ENCODE data around the gene SPECC1.
"Not testable (repeated sequence)": the region's sequence is repeated elsewhere in the genome, so short reads cannot be mapped to it uniquely, and the experiment has no call there.

Gene SPECC1

GRCh38 chr17:20226814-20227482 lies 217.8 kb downstream of the SPECC1 start:
- no peaks in the 10 kb centered on the region for H3K36me3 ChIP-seq
- TF ChIP-seq, protein P1, sequence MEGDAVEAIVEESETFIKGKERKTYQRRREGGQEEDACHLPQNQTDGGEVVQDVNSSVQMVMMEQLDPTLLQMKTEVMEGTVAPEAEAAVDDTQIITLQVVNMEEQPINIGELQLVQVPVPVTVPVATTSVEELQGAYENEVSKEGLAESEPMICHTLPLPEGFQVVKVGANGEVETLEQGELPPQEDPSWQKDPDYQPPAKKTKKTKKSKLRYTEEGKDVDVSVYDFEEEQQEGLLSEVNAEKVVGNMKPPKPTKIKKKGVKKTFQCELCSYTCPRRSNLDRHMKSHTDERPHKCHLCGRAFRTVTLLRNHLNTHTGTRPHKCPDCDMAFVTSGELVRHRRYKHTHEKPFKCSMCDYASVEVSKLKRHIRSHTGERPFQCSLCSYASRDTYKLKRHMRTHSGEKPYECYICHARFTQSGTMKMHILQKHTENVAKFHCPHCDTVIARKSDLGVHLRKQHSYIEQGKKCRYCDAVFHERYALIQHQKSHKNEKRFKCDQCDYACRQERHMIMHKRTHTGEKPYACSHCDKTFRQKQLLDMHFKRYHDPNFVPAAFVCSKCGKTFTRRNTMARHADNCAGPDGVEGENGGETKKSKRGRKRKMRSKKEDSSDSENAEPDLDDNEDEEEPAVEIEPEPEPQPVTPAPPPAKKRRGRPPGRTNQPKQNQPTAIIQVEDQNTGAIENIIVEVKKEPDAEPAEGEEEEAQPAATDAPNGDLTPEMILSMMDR (IDR thresholded peaks at IDR 0.05; ENCODE audit: low read depth, low read length) = peak; percentile 59
- H3K9me3 ChIP-seq = no peaks in the 10 kb centered on the region
- DNase-seq = peak; percentile 56
- no peaks in the 10 kb centered on the region for H3K27me3 ChIP-seq
- no peaks in the 10 kb centered on the region for H3K4me1 ChIP-seq
- H3K4me3 ChIP-seq (ENCODE audit: low read depth, low read length) = no peak overlapping the region

DNA sequence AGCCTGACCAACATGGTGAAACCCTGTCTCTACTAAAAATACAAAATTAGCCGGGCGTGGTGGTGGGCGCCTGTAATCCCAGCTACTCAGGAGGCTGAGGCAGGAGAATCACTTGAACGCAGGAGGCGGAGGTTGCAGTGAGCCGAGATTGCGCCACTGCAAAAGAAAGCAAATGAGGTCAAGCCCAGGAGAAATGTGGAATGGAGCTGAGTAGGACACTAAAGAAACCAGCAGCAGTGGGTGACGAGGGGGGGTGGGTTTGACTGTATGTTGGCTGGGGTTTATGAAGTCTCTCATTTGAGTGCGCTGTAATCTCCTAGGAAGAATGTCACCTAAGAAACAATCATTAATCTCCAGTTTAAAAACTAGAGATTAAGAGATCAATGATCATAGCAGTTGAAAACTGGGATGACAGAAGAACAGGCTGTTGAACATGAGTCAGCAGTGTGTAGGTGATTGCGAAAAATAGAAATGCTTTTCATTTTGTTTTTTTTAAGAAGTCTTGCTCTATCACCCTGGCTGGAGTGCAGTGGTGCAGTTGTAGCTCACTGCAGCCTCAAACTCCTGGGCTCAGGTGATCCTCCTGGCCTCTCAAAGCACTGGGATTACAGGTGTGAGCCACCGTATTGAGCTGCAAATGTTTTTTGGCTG lies 218.7 kb downstream of the SPECC1 start:
- not testable (repeated sequence) for H3K27me3 ChIP-seq; DNase-seq; H3K36me3 ChIP-seq; H3K4me1 ChIP-seq; H3K9me3 ChIP-seq; H3K4me3 ChIP-seq (ENCODE audit: low read depth, low read length)

DNA sequence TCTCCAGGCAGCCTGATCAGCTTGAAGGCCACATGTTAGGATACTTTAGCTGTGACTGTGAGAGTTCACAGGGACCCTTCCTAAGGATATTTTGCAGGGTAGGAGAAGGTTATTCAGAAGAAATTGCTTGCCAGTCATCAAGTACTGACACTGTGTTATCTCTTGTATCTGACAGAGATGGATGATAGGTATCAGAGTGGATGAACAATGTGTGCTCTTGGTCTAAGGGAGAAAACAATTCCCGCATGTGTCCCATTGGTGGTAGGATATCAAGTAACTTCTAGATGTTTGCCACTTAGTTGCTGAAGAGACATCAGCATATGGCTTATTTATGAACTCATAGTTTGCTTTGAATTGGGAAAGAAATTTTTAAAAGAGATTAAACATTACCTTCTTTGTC lies 219.3 kb downstream of the SPECC1 start:
- no peak for DNase-seq
- Histone ChIP-seq H3K36me3 (no peaks in the 10 kb centered on the region), H3K4me3 (ENCODE audit: low read depth, low read length) (no peak overlapping the region), H3K4me1 (no peaks in the 10 kb centered on the region), H3K9me3 (no peaks in the 10 kb centered on the region), H3K27me3 (no peaks in the 10 kb centered on the region)
- TF ChIP-seq, protein P1 (IDR thresholded peaks at IDR 0.05; ENCODE audit: low read depth, low read length) = no peak

- Histone ChIP-seq H3K4me1 (no peaks in the 10 kb centered on the region), H3K4me3 (ENCODE audit: low read depth, low read length) (no peak overlapping the region), H3K27me3 (no peaks in the 10 kb centered on the region), H3K9me3 (no peaks in the 10 kb centered on the region), H3K36me3 (no peaks in the 10 kb centered on the region)
- no peak for DNase-seq
- TF ChIP-seq, protein P1 (IDR thresholded peaks at IDR 0.05; ENCODE audit: low read depth, low read length) = no peak
Observed at GRCh38 chr17:20228860-20229259, 219.7 kb downstream of the SPECC1 start.

DNA sequence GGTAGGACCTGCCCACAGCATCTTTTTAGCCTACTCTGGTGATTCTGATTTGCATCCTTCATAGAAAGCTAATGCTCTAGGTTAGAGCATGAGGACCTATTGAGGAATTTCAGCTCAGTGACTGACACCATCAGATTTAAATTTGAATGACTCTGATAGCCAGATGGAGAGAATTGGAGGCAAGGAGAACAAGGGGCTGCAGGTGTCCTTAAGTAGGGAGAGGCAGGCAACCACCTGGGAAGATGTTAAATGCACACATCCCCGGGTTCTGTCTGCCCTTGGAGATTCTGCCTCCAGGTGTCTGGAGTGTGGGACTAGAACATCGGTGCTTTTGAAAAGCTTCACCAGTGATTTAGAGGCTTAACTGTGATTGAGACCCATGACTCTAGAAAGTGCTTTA lies 221.8 kb downstream of the SPECC1 start:
- Histone ChIP-seq H3K4me1 (no peaks in the 10 kb centered on the region), H3K9me3 (no peaks in the 10 kb centered on the region), H3K27me3 (no peaks in the 10 kb centered on the region), H3K36me3 (no peaks in the 10 kb centered on the region), H3K4me3 (ENCODE audit: low read depth, low read length) (no peak overlapping the region)
- TF ChIP-seq, protein P1 (IDR thresholded peaks at IDR 0.05; ENCODE audit: low read depth, low read length) = no peak
- no peak for DNase-seq

GRCh38 chr17:20232611-20233010 lies 223.5 kb downstream of the SPECC1 start:
- no peaks in the 10 kb centered on the region for H3K9me3 ChIP-seq
- TF ChIP-seq, protein P1 (IDR thresholded peaks at IDR 0.05; ENCODE audit: low read depth, low read length) = no peak
- H3K36me3 ChIP-seq = no peaks in the 10 kb centered on the region
- H3K4me3 ChIP-seq (ENCODE audit: low read depth, low read length) = no peak overlapping the region
- H3K4me1 ChIP-seq = no peaks in the 10 kb centered on the region
- no peak for DNase-seq
- no peaks in the 10 kb centered on the region for H3K27me3 ChIP-seq

All from BE2C (cell line).